Testis (tissue), 3 donors: ENCODE measurements around the gene NUP155. TPM values are rescaled to one million over a fixed set of nuclear protein-coding genes. Genes with fewer than 3 reads are reported as not detected.
"Not testable (repeated sequence)": the region's sequence is repeated elsewhere in the genome, so short reads cannot be mapped to it uniquely, and the experiment has no call there.

Experiments used
- DNase-seq: peaks from one replicate; pipeline ENCODE4 v3.0.0-alpha.2; 2019
- H3K27ac ChIP-seq, 2 donors: fragments of 200-600 bp; sonication (generic); one replicate each; pipeline ENCODE4 v1.5.1; 2019
- H3K27me3 ChIP-seq: fragments of 200-600 bp; sonication (generic); one replicate; pipeline ENCODE4 v1.5.1; 2019
- H3K36me3 ChIP-seq: fragments of 200-600 bp; sonication (generic); one replicate; pipeline ENCODE4 v1.5.1; 2017; ENCODE audit warnings: low read depth; ENCODE audit errors: missing control alignments
- H3K4me1 ChIP-seq: fragments of 200-600 bp; sonication (generic); one replicate; pipeline ENCODE4 v1.5.1; 2019
- H3K4me3 ChIP-seq, 2 donors: fragments of 200-600 bp; sonication (generic); one replicate each; pipeline ENCODE4 v1.5.1; 2017 to 2019
- H3K9me3 ChIP-seq: fragments of 200-600 bp; sonication (generic); one replicate; pipeline ENCODE4 v1.5.1; 2017
- CTCF ChIP-seq, 3 experiments: fragments of 450-650 bp in 2 of 3; fragments of 200-600 bp in 1 of 3; sonication (generic) in 1 of 3; IDR thresholded peaks; one replicate each; pipeline ENCODE4 v1.5.1; 2016 to 2019; ENCODE audit warnings: antibody characterized with exemption in 3 of 3, mild to moderate bottlenecking in 2 of 3, moderate library complexity in 1 of 3
- POLR2A ChIP-seq: fragments of 450-650 bp; IDR thresholded peaks from one replicate; pipeline ENCODE4 v1.6.1; 2017; ENCODE audit warnings: antibody characterized with exemption, mild to moderate bottlenecking, moderate library complexity
- WGBS, 2 donors: methylation state at CpG; one replicate each; pipeline ENCODE4 v1.1.5; 2018; 5-methylcytosine and 5-hydroxymethylcytosine counted together
- intact Hi-C: fragments of 100-400 bp; cut with DNase I; formaldehyde crosslinking; loops from one replicate; pipeline ENCODE4 v1.15.1; 2023; ENCODE audit warnings: low total_unique reads
- polyA plus RNA-seq: library from polyadenylated mRNA; stranded (reverse); fragments of 350-450 nt; fragmentation: Illumina TruSeq; extraction: RNeasy Lipid Tissue Mini Kit (QIAGEN cat#74804); gene quantifications from one replicate; pipeline ENCODE4 v1.2.3, GENCODE V29; 2014; ENCODE audit warnings: low read depth, low replicate concordance; ENCODE audit not compliant: insufficient read depth
- total RNA-seq, 2 donors: library from RNA; depleted of rRNA; stranded (reverse); fragments of >200 nt; gene quantifications; one replicate each; pipeline ENCODE4 v1.2.3, GENCODE V29; 2016

The NUP155 gene
- total and polyA plus RNA-seq, 3 donors from 2014 or later = 67.6 to 213 (median 104) TPM

DNA sequence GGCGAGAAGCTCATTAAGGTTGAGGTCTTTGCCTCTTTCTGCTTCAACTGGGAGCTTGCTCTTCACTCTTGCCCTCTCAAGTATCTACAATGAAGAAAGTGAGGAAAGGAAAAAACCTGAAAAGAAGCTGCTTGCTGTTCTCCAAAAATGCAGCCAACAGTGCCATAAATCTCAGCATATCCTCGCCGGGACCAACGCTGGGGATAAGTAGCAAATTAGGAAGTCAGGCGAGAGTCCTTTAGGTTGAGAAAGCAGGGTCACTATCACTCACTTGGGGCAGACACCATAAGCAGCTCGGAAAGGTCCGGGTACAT is 399 bp downstream of the NUP155 start:
- H3K27me3 ChIP-seq = no peaks in the 10 kb centered on the region
- no peak for DNase-seq
- H3K36me3 ChIP-seq = no peaks in the 10 kb centered on the region
- no peaks in the 10 kb centered on the region for H3K9me3 ChIP-seq
- whole genome bisulfite sequencing, 2 donors = 0% methylated on average over 7 of the region's 7 CpGs
- no peak for TF ChIP-seq POLR2A
- no peak for TF ChIP-seq CTCF (IDR thresholded peaks at IDR 0.05)
- peak overlapping the region; percentile 66 to 89 for H3K4me3 ChIP-seq
- H3K4me1 ChIP-seq = peaks cover 15% of the 10 kb centered on the region
- intact Hi-C loops = no loop called here
- H3K27ac ChIP-seq = peak overlapping the region; percentile 79 to 88

GRCh38 chr5:37355161-37355560 is 15.7 kb downstream of the NUP155 start:
- TF ChIP-seq CTCF (IDR thresholded peaks at IDR 0.05) (no peak), POLR2A (no peak)
- Histone ChIP-seq H3K27ac (no peak overlapping the region), H3K4me3 (no peak overlapping the region), H3K4me1 (no peaks in the 10 kb centered on the region), H3K9me3 (no peaks in the 10 kb centered on the region), H3K27me3 (no peaks in the 10 kb centered on the region), H3K36me3 (no peaks in the 10 kb centered on the region)
- no peak for DNase-seq
- intact Hi-C loops = no loop called here
- 92 to 96% methylated on average over 6 of the region's 6 CpGs for WGBS, 2 donors

- intact Hi-C loops, H3K36me3 ChIP-seq, H3K4me3 ChIP-seq, DNase-seq, H3K4me1 ChIP-seq, H3K27me3 ChIP-seq, H3K9me3 ChIP-seq, H3K27ac ChIP-seq: not testable (repeated sequence)
- 94 to 97% methylated on average over 18 of the region's 18 CpGs for WGBS, 2 donors
Observed at GRCh38 chr5:37342741-37343140, 28.2 kb downstream of the NUP155 start.

- H3K36me3 ChIP-seq = not testable (repeated sequence)
- 92 to 95% methylated on average over 12 of the region's 12 CpGs for WGBS, 2 donors
Observed at GRCh38 chr5:37334754-37335153, 36.2 kb downstream of the NUP155 start.

GRCh38 chr5:37326536-37326935 is 44.4 kb downstream of the NUP155 start:
- no peaks in the 10 kb centered on the region for H3K4me1 ChIP-seq
- DNase-seq = no peak
- TF ChIP-seq CTCF (IDR thresholded peaks at IDR 0.05) = no peak
- no peak for TF ChIP-seq POLR2A
- H3K27me3 ChIP-seq = no peaks in the 10 kb centered on the region
- intact Hi-C loops = no loop called here
- H3K9me3 ChIP-seq = no peaks in the 10 kb centered on the region
- no peak overlapping the region for H3K27ac ChIP-seq
- H3K36me3 ChIP-seq = no peaks in the 10 kb centered on the region
- no peak overlapping the region for H3K4me3 ChIP-seq

More at GRCh38 chr5:37334754-37335153, 36.2 kb downstream of the NUP155 start:
- H3K27ac ChIP-seq, H3K4me1 ChIP-seq, intact Hi-C loops, DNase-seq, H3K9me3 ChIP-seq, H3K4me3 ChIP-seq, H3K27me3 ChIP-seq: not testable (repeated sequence)

DNA sequence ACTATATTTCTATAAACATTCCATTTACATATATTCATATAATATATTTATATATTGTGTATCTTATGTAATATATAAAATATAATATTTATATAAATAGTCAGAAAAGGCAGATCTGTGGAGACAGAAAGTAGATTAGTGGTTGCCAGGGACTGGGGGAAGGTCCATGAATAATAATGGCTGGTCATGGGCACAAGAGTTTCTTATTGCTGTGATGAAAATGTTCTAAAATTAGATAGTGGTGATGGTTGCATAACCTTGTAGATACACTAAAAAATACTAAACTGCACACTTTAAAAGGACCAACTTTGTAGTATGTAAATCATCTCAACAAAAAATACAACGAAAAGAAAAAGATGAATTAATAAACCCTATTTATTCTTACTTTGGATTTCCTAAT is 47.3 kb downstream of the NUP155 start:
- Histone ChIP-seq H3K4me3 (no peak overlapping the region), H3K36me3 (no peaks in the 10 kb centered on the region), H3K4me1 (no peaks in the 10 kb centered on the region), H3K27me3 (no peaks in the 10 kb centered on the region), H3K9me3 (no peaks in the 10 kb centered on the region), H3K27ac (no peak overlapping the region)
- intact Hi-C loops = no loop called here
- TF ChIP-seq CTCF (IDR thresholded peaks at IDR 0.05) (no peak), POLR2A (no peak)
- 92 to 93% methylated on average over 1 of the region's 1 CpG for WGBS, 2 donors
- DNase-seq = no peak
